GM18517 (cell line): ENCODE data around the gene HOXA1.

ENCODE experiments used
- ATAC-seq: cut with Tn5 transposase; IDR thresholded peaks from one replicate; pipeline ENCODE4 v1.9.1; 2021; ENCODE audit warnings: mild to moderate bottlenecking, moderate library complexity; ENCODE audit not compliant: unreplicated experiment

Gene HOXA1

DNA sequence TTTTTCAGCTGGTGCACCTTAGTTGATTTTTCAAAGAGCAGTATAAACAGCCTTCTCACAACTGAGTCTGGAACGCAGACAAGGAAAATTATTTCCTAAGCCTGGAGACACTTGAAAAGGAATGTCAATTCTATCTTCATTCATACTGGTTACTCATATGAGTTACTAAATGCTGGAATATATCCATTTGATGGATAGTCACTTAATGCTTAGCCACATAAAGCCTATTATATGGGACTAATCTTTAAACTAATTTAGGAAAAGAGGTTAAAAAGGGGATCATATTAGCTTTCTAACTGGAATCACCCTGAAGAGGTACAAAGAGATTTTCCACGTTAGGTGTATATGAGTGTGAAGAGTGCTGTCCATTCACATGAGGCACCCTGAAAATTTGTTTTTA, 36.4 kb upstream of the HOXA1 start:
- no peak for ATAC-seq

DNA sequence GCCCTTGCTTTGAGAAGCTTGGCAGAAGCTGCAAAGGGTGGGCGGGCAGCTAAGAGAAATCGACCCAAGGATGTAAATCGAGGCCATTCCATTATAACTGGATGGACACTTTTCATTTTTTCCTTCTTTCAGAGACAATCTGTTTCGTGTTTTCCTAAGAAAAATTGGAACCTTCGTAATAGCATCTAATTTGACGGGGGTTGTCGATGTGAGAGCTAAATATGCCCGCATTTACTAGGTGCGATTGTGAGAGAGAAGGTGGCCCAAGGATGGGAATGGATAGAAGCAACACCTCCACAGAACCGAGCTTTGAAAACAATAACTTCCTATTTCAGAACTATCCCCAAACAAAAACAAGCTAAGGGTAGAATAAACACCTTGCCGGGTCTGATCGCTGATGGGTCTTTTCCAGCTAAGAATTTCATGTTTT, 35.6 kb upstream of the HOXA1 start:
- ATAC-seq, result no peak

DNA sequence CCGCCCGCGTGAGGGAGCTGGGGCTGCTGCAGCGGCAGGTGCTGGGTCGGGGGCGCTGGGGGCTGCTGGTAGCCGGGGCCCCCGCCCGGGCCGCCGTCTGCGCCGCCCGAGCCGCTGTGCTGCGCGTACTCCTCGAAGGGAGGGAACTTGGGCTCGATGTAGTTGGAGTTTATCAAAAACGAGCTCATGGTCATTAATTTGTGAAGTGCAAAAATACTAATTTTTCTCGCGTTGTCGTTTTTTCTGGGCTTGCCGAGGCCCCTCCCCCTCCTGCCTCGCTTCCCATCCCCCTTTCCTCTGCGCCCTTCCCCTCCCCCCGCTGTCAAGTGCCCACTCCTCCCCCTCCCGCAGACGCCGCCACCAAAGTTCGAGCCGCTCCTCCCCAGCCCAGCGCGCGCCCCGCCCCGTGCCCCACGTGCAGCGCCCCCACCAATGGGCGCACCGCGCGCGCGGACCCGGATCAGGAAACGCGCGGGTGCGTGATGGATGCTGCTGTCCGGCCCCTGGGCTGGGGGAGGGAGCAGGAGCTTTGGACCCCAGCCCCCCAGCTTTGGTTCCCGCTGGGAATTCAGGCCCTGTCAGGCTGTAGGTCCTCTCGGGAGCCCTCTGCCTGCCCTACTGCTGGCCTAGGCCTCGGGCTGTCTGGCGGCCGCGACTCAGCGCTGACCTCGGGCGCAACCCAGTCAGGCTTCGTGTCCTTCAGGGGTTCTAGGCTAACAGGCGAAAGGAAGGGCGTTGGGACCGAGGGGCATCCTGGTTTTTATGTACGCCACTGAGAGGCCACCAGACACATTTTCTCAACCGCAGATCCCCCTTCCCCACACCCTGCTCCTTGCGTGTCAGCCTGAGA, 35.0 kb upstream of the HOXA1 start, which contains the start of gene HOXA4:
Gene HOXA4 (minus strand): TSS at position 218 of the 850 bp plus-strand sequence. CDS start 24 bp downstream, at position 194.
- no peak for ATAC-seq

DNA sequence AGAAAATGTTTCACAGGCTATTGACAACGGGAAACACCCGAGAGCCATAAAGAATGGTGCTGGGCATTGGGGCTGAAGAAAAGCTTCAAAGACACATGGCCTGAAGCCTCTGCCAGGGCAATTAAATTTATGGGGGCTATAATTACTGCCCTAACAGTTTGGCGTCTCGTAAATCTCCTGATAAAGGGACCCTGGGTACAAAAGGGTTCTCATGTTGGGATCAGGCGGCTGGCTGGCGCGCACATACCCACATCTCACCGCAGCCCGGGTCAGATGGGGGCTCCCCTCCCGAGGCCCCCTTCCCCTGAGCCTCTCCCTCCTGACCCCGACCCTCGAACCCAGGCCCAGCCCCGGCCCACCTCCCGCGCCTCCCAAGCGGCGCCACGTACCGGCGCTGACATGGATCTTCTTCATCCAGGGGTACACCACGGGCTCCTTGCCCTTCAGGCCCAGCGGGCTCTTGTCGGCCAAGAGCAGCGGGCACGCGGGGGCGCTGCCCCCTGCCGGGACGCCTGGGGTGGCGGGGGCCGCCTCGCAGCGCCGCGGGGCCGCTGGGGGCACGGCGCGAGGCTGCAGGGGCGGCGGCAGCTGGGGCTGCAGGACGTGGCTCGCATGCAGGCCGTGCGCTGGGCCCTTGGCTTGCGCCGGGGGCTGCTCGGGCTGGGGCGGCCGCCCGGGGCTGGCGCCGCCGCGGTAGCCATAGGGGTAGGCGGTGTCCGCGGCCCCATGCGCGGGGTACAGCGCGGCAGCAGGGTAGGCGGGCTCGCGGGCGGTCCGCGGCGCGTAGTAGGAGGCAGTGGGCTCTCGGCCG, 34.1 kb upstream of the HOXA1 start:
- no peak for ATAC-seq

DNA sequence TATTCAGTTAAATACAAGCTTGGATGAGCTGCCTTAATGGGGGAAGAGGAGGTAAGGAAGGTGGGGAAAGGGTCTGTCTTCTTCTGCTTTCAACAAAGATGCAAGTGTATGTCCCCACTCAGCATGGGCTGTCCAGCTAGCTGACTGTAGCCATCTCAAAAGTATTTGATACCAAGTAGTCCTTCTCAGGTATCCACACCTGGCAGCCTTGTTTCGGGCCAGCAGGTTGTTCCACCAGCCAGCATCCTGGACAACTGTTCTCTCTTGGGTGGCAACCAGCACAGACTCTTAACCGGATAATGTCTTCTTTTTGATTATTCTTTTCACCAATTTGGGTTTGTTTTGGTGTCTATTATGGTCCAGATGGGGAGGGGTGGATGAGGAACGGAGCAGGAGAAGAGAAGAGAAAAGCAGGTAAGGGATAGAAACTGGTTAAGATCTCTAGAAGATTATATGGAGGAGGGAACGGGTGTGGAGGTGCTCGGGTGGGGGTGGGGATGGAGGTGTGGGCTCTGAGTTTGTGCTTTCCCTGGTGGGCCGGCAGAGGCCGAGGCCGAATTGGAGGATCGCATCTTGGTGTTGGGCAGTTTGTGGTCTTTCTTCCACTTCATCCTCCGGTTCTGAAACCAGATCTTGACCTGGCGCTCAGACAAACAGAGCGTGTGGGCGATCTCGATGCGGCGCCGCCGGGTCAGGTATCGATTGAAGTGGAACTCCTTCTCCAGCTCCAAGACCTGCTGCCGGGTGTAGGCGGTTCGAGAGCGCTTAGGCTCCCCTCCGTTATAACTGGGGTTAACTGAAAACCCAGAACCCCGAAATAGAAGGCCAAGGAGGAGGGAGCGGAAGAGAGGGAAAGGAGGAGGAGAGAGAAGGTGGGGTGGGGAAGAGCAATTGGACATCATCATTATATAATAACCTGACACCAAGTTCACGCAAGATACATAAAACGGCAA, 33.3 kb upstream of the HOXA1 start:
- ATAC-seq, result no peak

DNA sequence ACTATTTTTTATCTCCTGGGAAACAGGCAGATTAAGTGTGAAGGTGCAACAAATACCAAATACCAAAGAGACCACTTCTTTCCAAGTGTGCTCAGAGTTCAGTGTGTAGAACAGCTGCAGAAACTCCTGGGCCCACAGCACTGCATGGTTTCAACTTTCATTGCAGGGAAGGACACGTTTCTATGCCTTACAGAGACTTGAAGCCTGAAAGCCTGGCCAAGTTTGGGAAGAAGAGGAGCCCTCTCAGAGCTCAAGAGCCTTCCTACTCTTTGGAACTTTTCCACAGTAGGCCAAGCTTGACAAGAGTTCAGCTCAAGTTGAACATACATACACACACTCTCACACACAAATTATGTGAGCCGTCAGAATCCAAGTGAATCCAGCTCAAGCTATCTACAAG, 32.2 kb upstream of the HOXA1 start:
- ATAC-seq, result no peak

DNA sequence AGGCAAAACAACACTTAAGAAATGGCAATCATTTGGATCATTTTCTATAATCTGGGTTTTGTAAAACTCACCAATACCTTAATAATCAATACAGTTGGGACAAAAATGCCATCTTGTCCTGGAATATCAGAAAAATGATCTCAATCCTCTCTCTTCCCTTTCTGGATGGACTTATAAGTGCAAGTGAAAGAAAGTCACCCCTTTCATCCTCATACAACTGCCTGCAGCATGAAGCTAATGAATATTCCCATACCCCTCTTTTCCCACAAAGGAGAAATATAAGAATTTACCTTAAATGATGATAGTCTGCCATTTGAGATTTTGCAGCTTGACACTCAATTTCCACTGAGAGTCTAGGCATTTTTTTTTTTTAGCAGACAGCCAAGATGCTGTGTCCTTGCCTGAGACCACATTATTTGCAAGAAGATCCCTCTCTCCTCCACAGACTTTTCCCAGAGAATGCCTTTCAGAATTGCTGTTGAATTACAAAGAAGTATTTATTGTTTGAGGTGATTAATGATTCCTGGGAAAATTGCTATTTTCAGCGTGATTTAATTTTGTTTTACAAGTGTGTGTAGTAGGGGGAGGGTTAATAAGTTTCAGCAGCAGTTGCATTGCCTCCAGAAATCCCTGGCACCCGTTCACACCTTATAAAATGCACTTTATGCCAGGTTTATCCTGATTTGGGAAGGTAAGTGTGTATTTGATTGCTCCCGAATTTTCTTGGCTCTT, 31.0 kb upstream of the HOXA1 start:
- ATAC-seq, result no peak

DNA sequence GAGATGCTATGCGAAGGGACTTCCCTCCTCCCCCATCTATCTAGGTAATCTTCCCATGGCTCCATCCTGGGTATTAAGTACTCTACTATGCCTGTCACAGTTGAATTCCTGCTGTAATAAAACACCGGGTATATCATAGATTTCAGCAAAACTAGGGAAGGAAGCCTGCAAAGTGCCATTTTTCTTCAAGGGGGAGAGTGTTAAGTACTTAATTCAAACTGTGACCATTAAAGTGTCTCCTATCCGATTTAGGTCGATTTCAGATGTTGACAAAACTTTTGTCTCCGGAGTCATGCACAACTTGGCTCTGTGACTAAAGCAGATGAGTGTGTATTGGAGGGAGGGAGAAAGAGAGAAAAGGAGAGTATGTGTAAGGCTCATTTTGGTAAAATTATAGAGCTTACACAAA, 30.2 kb upstream of the HOXA1 start:
- no peak for ATAC-seq

DNA sequence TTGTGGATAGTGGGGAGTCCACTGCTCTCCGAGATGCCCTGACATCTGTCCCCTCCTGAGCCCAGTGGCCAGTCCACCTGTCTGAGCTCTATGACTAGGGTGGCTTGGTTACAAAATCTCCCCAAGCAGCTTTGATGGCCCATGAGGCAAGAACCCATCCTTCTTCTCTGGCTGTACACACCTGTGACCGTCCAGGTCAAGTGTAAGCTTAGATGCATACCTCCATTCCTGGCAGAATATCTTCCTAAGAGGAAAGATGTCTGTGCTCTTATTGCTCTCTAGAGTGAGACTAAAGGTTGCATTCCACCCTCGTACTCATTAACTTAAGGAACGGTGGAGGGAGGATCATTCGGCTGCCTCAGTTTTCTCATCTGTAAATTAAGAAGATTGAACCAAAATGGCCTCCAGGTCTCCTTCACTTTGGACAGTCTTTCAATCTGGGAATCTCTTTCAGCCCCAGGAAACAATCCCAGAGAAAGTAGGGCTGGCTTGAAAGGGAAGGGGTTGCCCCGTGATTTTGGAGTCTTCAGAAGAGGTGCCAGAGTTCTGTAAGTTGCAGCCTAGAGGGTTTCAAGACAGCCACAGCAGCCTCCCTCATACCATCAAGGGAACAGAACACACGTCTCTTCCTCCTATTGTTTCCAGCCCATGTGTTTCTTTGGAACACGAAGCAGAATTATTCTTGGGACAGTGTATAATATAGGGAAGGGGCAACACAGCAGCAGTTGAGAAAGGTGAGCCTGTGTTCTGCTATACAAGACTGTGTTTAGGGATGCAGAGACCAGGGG, 29.3 kb upstream of the HOXA1 start:
- no peak for ATAC-seq

DNA sequence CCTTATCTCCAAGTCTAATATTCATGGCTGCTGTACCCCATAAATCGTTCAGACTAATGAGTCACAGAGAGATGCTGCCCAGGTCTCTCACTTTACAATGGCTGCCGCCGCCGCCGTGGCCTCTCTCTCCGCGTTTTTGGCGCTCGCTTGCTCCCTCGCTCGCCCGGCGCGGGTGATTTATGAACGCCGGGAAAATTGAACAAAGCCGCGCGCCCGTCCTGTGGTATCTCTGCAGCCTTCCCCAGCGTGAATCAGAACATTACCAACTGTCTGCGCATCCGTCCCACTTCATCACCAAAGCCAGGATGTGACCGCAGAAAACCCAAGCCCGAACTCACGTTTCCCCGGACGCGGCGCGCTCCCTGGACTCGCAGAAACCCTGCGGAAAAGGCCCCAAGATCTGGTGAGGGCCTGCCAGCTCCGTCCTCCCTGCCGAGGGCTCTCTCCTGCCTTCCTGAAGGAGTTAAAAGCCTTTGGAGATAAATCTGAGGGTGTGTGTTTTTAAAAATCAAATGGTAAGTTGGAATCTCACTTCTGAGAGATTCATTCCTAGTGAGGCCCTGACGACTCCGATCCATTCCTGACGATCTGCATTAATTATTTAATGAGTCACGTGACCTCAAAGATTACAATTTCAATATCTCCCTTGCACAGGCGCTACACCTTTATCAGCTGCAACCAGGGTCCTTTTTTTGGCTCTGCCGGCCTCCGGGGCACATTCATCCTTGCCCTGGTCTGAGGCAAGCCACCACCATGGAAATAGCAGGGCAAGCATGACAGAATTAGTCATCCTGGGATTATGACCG, 28.5 kb upstream of the HOXA1 start:
- no peak for ATAC-seq

DNA sequence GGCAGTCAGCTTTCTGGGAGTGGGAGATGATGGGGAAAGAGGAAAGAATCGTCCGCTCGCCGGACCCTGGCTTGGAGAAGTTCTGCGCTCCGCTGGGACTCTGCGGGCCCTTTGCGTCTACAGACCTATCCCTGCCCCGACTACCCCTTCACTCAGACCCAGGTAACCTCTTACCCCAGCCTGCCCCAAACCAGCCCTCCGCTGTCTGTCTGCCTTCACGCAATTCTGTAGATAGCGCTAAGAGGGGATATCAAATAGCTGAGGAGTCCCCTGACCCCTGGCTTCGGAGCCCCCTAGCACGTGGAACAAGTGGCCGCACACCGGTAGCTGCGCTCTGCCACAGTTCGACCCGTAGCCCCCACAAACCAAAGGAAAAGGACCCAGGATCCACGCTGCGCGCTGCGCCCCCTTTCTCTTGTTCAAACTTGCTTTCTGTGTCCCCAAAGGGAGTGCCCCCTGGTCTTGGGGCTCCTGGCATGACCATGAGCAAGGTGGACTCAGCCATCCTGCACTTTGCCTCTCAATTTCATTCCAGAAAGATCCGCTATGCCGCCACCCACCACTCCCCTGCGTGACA, 27.8 kb upstream of the HOXA1 start:
- ATAC-seq, result no peak

DNA sequence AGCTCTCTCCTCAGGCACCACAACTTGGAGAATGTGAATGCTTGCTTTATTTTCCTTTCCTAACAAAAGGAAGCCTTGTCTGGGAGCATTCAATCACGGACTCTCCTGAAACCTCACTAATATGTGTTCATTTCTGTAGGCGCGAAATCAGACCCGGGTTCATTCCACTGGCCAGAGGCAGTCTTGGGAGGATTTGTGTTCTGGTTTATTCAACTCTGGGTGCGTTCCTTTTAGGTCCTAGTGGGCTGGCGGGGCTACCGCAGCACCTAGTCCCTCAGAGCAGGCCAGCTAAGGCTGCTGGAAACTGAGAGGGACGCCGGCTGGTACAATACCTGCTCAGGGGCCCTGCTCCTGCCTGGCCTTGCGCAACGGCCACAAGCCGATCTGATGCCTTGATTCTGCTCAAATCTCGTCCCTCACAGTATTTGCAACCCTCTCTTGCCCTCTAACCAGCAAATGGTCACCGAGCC, 27.2 kb upstream of the HOXA1 start:
- no peak for ATAC-seq

DNA sequence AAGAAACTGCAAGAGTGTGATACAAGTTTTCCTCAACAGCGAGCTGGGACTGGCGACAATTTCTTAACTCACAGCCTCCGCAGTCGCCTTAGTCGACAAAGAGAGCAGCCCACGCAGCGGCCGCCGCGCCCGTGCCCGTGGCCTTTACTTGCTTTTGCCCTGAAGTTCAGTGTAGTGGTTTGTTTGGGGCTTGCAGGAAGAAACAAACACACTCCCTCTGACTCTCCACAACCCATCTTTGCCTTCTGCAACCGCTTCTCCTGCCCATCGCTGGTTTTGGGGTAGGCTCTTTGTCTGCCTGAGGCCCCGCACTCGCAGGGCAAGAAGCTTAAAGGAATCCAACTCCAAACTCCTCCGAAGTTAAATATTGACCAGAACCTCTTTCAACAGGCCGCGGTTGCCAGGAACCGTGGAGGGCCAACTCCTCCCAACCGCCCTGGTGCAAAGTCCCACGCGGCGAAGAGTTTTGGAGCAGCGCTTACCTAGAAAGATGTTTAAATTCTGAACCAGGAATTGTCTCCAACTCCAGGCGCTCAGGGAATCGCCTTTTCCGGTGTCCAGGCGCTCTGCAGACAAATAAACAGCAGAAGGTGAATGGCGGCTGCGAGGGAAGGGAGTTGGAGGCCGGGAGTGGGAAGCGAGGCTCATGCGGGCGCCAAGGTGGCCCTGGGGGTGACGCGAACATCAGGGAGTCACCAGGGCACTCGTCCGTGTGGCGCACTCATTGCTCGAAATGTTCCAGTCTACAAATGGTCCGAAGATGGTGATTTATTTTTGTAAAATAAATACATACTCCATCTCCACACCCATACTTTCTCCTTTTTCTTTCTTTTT, 26.5 kb upstream of the HOXA1 start:
- ATAC-seq, result no peak

DNA sequence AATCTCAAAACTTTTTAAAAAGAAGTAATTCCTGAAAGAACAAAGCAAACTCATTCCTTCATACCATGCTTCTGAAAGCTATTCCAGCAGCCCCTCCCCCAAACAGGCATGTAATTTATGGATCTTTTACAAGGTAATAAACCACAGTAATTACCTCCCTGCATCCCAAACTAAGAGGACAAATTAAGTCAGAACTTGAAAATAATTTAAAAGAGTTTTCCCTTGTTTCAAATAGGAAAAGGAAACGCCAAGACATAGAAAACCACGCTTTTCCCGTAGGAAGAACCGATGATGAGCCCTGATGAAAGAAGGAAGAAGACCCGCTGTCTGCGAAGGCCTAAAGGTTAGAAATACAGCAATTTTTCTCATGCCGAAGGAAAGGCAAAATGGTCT, 25.9 kb upstream of the HOXA1 start:
- ATAC-seq, result no peak

DNA sequence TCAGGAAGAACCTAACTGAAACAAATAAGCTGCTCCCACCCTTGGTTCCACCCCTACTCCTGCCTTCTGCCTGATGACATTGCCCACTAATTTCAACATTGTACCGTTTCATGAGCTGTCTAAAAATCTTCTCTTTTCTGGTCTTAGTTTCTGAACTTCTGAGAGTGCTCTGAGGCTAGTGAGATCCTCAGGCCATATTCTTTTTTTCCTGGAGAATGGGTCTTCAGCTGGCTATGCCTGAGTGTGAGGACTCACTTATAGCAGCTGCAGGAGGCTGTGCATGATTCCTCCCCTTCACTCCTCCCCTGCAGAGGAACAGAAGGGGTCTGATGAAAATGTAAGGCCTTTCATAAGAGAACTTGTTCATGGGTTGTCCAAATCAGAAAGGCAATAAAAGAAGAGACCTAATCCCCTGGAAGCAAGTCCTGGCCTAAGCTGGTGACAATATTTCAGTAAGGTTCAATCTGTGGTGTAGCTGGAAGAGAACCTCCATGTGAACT, 23.7 kb upstream of the HOXA1 start:
- no peak for ATAC-seq

DNA sequence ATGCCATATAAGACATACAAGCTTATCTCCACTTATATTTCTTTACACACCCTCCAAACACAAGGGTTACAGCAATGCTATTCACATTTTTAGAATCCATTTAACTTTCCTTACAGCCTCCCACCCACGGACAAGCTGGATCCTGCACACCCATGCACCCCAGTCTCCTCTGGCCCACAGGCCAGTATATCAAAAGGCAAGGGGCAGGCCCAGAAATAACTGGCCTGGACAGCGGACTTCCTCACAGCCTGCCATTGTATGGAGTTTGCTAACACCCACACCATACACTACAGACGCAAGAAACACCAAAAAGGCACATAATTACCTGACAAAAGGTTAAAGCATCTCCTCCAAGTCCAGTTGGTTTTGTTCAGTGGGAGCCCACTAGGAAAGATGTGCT, 22.8 kb upstream of the HOXA1 start:
- ATAC-seq, result no peak

DNA sequence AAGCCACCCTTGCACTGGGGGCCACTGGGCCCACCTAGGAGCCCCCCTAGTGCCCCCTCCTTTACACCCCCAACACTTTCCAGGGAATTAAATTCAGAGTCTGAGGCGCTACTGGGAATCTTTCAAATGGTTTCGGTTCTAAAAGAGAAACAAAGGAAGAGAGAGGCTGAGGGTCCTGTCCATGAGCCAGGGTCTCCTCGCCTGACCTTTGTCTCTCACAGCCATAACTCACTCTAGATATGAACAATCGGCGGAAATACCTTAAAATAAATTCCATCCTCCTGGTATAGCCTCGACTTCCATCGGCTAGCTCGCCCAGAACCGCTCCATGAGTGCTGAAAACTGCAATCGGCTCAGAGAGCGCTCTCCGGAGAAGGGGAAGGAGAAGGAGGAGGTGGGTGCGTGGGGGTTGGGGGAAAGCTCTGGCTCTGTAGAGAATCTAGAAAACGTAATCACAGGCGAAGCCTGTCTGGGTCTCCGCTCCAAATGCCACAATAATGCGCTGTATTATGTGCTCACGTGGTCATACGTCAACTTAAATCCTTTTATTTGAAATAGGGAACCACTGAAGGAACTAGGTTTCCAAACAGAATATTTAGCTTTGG, 22.2 kb upstream of the HOXA1 start:
- ATAC-seq, result no peak
